Activated naive CD8-positive, alpha-beta T cell treated with anti-CD3 and anti-CD28 coated beads, Interleukin-2, amount 50 U/mL, for 16 hours (primary cell): ENCODE data around the gene KIAA1217.

Source experiments
- DNase-seq: peaks from one replicate; pipeline ENCODE4 v3.0.0-alpha.2; 2020; ENCODE audit warnings: low read depth, low spot score

Gene KIAA1217

GRCh38 chr10:24208661-24209431 is at the start of gene KIAA1217:
Gene KIAA1217 (plus strand): TSS chr10:24209138. CDS start chr10:24209194, 56 bp downstream.
- DNase-seq = no peak

GRCh38 chr10:24162206-24162985 is 46.5 kb upstream of the KIAA1217 start:
- no peak for DNase-seq

- no peak for DNase-seq
Measured at GRCh38 chr10:24163485-24163884, 45.5 kb upstream of the KIAA1217 start.

- no peak for DNase-seq
Measured at GRCh38 chr10:24168258-24169170, 40.4 kb upstream of the KIAA1217 start.

- DNase-seq = no peak
Measured at GRCh38 chr10:24170199-24170598, 38.7 kb upstream of the KIAA1217 start.

- no peak for DNase-seq
Measured at GRCh38 chr10:24172909-24173308, 36.0 kb upstream of the KIAA1217 start.

- no peak for DNase-seq
Measured at GRCh38 chr10:24174014-24174413, 34.9 kb upstream of the KIAA1217 start.

GRCh38 chr10:24176658-24177057 is 32.3 kb upstream of the KIAA1217 start:
- no peak for DNase-seq

- no peak for DNase-seq
Measured at GRCh38 chr10:24177636-24178035, 31.3 kb upstream of the KIAA1217 start.

GRCh38 chr10:24180891-24181290 is 28.0 kb upstream of the KIAA1217 start:
- no peak for DNase-seq

GRCh38 chr10:24184455-24184854 is 24.5 kb upstream of the KIAA1217 start:
- no peak for DNase-seq

- no peak for DNase-seq
Measured at GRCh38 chr10:24193330-24193729, 15.6 kb upstream of the KIAA1217 start.

- no peak for DNase-seq
Measured at GRCh38 chr10:24197263-24197662, 11.7 kb upstream of the KIAA1217 start.

- no peak for DNase-seq
Measured at GRCh38 chr10:24201503-24202180, 7.3 kb upstream of the KIAA1217 start.

- no peak for DNase-seq
Measured at GRCh38 chr10:24202181-24202570, 6.8 kb upstream of the KIAA1217 start.

GRCh38 chr10:24205821-24206220 is 3.1 kb upstream of the KIAA1217 start:
- DNase-seq = no peak

GRCh38 chr10:24206334-24206733 is 2.6 kb upstream of the KIAA1217 start:
- DNase-seq = no peak

- no peak for DNase-seq
Measured at GRCh38 chr10:24206926-24207325, 2.0 kb upstream of the KIAA1217 start.

GRCh38 chr10:24207341-24207740 is 1.6 kb upstream of the KIAA1217 start:
- DNase-seq = no peak

- DNase-seq = no peak
Measured at GRCh38 chr10:24207781-24208611, 942 bp upstream of the KIAA1217 start.

- DNase-seq = no peak
Measured at GRCh38 chr10:24209432-24209771, 464 bp downstream of the KIAA1217 start.
